Measurements from ENCODE around the gene SREBF1.

Gene SREBF1

DNA sequence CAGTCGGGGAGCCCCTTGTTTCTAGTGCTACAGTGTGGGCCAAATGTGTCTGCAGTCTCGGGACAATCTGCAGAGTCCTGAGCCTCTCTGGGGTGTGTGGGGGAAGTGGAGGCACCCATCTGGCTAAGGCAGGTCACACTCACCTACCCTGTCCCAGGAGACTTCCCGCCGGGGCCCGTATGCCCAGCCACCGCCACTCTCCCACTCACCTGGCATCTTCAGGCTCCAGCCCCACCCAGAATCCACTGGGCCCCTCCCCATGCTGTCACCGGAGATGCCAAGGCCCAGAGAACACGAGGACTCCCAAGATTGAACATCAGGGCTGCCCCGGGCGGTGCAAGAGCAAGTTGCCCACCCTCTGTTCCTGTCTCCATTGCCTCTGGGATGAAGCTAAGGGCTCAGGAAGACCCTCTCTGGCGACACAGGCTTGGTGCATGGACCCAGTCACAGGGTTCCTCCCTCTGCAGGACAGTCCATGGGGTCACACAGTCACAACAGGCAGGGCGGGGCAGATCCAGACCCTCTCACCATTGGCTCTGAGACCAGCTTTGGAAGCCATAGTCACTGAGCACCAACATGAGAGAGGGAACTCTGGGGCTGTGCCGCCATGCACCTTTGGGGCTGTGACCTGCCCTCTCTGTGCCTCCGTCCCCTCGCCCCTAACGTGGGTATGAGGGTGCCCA, 38.1 kb downstream of the SREBF1 start:
- no peak for DNase-seq

GRCh38 chr17:17798010-17798556, 38.7 kb downstream of the SREBF1 start:
- no peak for DNase-seq

DNA sequence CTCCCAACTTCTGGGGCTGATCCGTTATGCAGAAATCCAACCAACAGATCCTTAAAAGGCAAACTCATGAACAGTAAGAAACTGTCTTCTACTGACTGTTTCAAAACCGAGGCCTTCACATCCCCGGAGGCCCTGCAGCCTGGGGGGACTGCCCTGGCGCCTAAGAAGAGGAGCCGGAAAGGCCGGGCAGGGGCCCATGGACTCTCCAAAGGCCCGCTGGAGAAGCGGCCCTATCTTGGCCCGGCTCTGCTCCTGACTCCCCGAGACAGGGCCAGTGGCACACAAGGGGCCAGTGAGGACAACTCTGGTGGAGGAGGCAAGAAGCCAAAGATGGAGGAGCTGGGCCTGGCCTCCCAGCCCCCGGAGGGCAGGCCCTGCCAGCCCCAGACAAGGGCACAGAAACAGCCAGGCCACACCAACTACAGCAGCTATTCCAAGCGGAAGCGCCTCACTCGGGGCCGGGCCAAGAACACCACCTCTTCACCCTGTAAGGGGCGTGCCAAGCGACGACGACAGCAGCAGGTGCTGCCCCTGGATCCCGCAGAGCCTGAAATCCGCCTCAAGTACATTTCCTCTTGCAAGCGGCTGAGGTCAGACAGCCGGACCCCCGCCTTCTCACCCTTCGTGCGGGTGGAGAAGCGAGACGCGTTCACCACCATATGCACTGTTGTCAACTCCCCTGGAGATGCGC, 39.5 kb downstream of the SREBF1 start:
- DNase-seq: no peak

DNA sequence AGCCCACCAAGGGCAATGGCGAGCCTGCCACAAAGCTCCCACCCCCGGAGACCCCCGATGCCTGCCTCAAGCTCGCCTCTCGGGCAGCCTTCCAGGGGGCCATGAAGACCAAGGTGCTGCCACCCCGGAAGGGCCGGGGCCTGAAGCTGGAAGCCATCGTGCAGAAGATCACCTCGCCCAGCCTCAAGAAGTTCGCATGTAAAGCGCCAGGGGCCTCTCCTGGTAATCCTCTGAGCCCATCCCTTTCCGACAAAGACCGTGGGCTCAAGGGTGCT, 40.1 kb downstream of the SREBF1 start:
- DNase-seq: no peak

DNA sequence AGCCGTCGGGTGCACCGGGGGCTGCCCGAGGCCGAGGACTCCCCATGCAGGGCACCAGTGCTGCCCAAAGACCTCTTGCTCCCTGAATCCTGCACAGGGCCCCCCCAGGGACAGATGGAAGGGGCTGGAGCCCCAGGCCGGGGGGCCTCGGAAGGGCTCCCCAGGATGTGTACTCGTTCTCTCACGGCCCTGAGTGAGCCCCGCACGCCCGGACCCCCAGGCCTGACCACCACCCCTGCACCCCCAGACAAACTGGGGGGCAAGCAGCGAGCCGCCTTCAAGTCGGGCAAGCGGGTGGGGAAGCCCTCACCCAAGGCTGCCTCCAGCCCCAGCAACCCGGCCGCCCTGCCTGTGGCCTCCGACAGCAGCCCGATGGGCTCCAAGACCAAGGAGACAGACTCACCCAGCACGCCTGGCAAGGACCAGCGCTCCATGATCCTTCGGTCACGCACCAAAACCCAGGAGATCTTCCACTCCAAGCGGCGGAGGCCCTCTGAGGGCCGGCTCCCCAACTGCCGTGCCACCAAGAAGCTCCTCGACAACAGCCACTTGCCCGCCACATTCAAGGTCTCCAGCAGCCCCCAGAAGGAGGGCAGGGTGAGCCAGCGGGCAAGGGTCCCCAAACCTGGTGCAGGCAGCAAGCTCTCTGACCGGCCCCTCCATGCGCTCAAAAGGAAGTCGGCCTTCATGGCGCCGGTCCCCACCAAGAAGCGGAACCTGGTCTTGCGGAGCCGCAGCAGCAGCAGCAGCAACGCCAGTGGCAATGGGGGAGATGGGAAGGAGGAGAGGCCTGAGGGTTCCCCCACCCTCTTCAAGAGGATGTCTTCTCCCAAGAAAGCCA, 40.6 kb downstream of the SREBF1 start:
- no peak for DNase-seq

GRCh38 chr17:17795296-17795695, 41.5 kb downstream of the SREBF1 start:
- DNase-seq: no peak

DNA sequence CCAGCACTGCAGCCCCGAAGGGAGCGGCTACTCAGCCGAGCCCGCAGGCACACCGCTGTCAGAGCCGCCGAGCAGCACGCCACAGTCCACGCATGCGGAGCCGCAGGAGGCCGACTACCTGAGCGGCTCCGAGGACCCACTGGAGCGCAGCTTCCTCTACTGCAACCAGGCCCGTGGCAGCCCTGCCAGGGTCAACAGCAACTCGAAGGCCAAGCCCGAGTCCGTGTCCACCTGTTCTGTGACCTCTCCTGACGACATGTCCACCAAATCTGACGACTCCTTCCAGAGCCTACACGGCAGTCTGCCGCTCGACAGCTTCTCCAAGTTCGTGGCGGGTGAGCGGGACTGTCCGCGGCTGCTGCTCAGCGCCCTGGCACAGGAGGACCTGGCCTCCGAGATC, 42.4 kb downstream of the SREBF1 start:
- no peak for DNase-seq

- peak in 15 of 56 donors; percentile 23 to 58 (median 35) for DNase-seq
Observed at GRCh38 chr17:17793378-17794214, 43.2 kb downstream of the SREBF1 start.

GRCh38 chr17:17792551-17793377, 44.0 kb downstream of the SREBF1 start:
- peak in 34 of 56 donors; percentile 29 to 79 (median 61) for DNase-seq

- peak in 1 of 56 donors; percentile 48 for DNase-seq
Observed at GRCh38 chr17:17792037-17792550, 44.7 kb downstream of the SREBF1 start.

DNA sequence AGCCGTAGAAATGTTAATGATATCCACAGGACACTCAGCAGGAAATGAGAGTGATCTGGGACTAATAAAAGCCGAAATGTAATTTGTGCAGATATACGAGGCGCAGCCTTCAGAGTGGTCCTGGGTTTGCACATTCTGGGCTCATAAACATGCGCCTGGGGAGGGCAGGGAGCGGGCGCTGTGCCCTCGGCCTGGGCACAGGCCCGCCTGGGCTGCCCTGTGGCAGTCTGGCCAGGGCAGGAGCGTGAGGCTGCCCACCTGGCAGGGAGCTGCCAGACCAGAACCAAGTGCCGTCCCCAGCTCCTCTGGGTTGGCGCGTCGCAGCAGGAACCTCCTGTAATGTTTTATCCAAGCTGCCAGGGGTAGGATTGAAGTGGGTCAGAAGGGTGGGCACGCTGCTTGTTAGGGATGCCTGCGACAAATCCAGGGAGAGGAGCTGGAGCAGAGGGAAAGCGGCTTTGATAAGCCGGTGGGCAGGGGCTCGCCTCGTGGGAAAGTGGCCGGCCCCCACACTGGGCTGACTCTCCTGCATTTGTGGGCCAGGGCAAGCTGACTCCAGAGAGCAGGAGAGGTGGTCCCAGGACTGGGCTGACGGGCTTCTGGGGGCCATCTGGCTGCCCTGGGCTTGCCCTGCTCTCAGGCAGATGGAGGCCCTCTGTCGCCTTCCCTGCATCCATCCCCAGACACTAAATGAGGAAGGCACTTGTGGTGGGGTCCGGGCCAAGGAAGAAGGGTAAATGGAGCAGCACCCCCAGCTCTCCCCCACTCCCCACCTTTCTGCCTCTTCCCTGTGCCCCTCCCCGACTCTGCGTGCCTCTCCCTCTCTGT, 45.9 kb downstream of the SREBF1 start:
- DNase-seq: peak in 1 of 56 donors; percentile 27

DNA sequence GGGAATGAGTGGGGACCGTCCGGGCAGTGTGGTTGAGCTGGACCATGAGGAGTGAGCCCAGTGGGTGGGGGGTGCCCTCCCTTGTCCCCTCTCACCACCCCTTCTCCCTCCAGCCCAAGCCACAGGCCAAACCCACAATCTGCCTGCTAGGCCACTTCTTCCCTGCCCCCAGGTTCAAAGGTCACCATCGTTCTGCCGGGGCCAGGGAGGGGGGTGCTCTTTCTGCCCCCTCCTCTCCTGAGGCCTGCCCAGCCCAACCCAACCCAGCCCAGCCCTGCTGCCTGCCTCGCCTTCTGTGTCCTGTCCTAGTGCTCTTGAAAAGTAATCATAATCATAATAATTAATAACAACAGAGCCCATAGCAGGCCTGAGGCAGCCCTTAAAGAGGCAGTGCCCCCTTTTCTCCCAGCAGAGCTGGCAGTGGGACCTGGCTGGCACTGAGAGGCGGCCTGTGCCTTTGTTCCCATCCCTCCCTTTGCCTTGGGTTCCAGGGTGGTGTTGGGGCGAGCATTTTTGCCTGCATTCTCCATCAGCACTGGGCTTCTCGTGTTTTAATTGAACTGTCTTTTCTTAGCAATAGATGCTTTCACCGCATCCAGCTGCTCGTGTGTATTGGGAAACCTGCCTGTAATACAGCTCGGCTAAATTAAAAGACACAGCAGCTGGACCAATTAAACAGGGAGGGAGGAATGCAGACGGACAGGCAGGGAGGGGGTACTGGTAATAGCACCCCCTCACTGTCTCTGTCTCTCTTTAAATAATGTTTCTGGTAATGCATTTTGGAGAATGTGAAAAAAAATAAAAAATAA, 46.8 kb downstream of the SREBF1 start:
- DNase-seq: no peak

- DNase-seq: no peak
Observed at GRCh38 chr17:17789410-17789809, 47.4 kb downstream of the SREBF1 start.

- DNase-seq: no peak
Observed at GRCh38 chr17:17788967-17789366, 47.8 kb downstream of the SREBF1 start.

DNA sequence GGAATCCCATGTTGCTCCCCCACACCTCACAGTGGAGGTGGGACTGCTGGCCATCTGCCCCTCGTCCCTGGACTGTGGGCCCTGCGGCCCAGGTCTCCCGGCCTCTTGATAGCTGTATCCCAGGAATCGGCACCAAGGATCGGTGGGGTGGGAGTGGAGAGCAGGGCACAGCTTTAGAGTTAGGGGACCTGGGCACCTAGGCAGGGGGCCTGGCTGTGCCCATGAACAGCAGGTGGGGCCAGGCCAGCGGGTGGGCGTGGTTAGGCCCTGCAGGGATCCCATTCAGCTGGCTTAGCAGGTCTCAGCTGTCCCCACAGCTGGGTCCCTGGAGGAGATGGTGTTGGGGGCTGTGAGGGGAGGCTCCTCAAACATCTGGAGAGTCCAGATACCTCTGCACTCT, 49.2 kb downstream of the SREBF1 start:
- DNase-seq: no peak

DNA sequence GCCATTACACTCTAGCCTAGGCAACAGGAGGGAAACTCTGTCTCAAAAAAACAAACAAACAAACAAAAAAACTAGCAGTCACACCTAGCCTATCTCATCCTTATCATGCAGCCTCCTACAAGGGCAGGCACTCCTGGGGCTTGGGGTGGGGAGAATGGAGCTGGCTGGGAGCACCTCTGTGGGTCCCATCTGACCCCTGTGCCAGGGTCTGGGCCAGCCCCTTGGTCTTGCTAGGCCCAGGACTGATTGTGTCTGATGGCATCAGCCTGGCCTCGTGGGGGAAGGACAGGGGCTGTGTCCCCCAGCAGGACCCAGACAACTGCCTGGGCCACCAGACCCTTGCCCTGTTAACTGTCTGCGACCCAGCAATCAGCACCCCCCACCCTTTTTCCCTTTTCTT, 49.8 kb downstream of the SREBF1 start:
- no peak for DNase-seq

DNA sequence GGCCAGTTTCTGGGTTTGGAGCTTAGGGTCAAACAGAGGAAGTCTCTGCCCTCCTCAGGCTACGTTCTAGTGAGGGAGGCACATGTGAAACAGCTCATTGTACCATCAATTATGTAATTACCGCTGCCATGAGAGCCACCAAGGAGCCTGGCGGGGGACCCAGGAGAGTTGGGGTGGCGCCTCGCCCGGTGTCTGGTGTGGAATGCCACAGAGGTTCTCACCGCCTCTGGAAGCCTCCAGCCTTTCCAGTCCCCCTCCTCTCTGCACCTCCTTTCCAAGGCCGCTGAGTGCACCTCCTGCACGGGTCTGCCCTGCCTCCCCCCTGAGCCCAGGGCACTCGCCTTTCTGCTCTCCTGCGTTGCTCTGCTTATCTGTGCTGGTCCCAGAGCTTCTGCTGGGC, 51.4 kb downstream of the SREBF1 start:
- DNase-seq: peak in 11 of 56 donors; percentile 18 to 51 (median 28)

GRCh38 chr17:17784657-17785267, 52.0 kb downstream of the SREBF1 start:
- DNase-seq: peak in 19 of 56 donors; percentile 9 to 58 (median 35)

All from amygdala (tissue), 56 donors.